GM10847 (cell line): Measurements from ENCODE around the gene GFPT1.

Experiments used
- POLR2A ChIP-seq: IDR thresholded peaks from 2 replicates; pipeline ENCODE4 v1.6.1; 2011; ENCODE audit not compliant: insufficient read length; ENCODE audit errors: extremely low read depth

Gene GFPT1

DNA sequence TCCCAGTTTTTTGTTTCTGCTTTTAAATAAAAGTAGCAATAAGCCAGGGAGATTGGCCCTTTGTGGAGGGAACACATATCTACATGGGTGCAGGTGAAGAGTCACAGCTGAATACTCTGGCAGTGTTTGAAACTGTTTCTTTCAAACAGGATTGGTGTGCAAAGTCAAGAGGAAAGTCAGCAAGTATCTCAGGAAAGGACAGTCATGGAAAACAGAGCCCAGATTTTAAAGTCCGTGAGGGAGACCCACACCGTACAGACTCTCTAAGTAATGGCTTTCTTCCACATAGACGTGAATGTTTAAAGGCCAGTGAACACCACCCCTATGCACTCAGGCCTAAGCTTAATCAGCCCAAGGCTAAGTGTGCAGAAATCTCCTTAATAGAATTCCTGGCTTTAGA lies 95.3 kb downstream of the GFPT1 start:
- TF ChIP-seq POLR2A: no peak

DNA sequence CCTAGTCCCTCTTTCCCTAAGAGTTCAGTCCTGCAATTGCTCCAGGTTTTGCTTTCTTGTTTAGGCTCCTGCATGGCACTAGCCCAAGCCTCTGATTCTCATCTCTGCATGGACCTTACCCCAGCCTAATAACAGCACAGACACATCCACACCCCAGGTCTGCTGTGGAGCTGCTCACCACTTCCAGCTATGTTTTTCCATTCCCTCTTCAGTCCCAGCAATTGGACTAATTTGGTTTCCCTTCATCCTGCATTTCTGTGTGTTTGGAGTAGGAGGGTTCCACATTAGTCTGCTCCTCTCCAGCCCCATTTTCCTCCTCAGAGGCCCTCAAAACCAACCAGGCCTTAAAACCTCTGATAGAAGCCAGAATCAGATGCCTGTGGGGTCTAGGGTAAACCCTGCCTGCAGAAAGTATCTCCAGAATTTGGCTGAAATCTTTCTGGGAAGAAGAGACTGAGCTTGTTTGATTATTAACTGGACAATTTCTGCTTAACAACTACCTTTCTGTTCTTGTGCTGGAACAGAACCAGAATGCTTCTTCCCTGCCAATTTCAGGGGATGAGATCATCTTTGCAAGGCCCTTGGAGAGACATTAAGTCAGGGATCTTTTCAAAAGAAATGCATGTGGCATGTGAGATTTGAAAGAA lies 95.9 kb downstream of the GFPT1 start:
- no peak for TF ChIP-seq POLR2A

DNA sequence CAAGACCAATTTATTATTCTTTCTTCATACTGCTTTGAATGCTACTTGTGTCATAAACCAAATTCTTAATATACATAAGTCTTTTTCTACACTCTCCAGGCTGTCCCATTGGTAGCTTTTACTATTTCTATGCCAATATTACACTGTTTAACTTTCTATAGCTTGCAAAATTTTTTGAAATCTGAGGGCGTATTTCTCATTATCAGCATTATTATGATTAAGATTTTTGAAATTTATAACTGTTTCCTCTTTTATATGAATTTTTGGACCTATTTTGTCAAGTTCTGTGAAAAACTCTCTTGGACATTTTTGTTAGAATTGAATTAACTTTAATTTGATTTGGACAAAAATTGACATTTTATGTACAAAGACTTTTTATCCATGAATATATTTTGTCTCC lies 98.6 kb downstream of the GFPT1 start:
- no peak for TF ChIP-seq POLR2A

DNA sequence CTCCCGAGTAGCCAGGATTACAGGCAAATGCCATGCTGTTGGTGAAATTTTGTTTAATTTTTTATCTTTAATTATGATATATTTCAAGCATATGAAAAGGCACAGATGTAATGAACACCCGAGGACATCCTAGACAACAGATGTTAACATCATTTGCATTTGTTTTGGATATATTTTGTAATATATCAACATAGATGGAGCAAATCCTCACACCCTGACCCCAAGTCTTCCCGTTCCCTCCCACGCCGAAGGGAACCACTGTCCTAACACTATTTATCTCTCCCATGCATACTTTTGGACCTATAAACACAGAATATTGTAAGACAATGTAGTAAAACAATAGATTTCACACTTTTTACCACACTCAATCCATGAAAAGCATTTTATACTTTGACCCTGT lies 99.5 kb downstream of the GFPT1 start:
- no peak for TF ChIP-seq POLR2A

DNA sequence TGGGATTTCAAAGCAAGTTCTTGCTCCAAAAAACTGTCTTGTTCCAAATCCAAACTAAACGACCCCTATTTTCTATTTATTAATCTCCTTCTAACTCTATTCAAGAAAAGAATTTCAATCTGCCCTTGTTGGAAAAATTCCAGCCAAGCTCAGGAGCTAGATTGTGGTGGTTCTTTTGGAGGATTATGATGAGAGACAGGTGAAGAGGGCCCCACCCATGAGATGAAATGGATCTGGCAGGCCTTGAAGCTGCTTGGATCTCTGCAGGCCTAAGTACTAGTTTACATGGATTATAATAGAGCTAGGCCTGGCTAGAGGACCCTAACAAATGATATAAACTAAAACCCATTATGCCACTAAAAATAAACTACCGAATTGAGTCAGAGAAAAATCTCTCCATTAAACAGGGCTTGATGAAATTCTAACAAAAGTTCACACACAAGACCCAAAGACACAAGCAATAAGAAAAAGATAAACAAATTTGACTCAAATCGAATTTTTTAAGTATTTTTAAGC lies 101.6 kb downstream of the GFPT1 start:
- TF ChIP-seq POLR2A: no peak

DNA sequence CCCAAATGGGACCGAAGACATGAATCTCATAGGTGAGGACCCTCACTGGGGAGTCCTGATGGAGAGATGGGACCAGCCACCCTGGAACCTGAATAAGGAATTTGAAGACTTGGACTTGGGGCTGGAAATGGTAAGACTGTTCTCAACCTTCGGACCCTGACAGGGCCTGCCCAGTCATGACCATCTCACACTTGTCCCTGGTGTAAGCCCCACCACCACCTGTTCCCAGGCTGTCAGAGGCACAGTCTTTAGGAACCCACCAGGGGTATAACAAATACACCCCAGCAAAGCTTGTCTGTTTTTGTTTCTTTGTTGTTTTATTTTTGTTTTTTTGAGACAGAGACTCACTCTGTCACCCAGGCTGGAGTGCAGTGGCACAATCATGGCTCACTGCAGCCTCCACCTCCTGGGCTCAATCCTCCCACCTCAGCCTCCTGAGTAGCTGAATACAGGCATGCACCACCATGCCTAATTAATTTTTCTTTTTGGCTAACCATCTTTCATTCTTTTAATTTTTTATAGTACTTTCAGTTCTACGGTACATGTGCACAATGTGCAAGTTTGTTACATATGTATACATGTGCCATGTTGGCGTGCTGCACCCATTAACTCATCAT lies 106.1 kb downstream of the GFPT1 start:
- TF ChIP-seq POLR2A: no peak

DNA sequence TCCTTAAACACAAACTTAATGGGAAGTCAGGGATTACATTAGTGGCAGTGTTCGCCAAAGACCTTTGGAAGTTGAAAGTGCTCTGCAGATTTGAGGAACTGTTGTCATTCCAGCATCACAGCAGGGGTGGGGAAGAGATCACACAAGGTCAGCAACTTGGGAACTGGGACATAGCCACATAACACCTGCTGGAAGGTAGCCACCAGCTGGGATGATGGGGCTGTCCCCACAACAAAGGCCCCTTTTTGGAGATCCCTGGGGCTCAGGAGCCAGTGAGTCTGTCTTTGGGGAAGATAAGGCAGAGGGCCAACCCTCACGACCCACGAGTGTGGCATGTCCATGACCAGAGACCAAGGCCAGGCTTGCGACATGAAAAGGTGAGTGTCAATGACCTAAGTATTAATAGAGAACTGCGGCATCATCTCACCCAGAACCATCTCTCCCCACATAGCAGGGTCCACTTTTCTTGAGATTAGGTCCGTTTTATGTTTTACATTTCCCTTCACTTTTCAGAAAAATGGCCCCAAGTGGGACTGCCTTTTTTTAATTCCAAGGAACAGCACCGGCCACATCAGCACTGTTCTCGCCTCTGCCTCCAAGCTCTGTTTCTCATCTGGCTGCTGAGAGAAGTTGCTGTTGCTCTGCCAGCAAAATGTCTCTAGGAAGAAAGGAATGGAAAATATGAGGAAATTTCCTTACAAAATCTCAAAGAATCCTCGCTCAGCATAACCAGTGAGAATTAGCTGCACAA lies 106.9 kb downstream of the GFPT1 start:
- TF ChIP-seq POLR2A: no peak

DNA sequence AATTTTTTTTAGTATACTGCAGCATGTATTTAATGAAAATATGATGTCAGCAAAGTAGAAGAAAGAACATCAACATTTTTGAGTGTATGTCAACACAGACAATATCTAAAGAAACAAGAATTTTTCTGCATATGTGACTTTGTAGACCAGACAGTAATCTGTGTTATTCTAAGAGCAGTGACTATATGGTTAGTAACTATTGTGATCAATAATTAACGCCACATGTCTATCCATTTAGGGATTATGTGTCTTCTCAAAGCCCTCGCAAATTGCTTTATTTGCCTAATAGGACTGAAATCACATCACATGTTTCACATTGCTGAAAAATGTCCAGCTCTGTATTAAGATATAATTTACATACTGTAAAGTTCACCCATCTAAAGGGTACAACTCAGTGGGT lies 107.8 kb downstream of the GFPT1 start:
- TF ChIP-seq POLR2A: no peak

DNA sequence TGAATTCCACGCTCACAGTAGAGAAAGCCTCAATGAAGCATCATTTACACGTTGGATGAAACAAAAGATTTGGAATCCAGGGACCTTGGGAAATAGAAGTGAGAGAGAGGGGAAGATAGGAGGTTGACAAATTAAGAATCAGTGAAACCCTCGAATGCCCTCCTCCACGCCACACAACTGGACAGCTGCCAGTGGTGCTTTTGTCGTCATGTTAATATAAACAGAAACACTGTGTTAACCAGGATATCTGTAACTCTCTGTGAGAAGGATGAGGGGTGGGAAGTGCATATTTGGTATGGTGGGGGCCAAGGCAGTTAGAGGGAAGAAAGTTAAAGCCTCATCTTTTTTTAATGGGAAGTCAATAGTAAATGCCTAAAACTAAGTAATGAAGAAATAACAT lies 108.7 kb downstream of the GFPT1 start:
- no peak for TF ChIP-seq POLR2A

DNA sequence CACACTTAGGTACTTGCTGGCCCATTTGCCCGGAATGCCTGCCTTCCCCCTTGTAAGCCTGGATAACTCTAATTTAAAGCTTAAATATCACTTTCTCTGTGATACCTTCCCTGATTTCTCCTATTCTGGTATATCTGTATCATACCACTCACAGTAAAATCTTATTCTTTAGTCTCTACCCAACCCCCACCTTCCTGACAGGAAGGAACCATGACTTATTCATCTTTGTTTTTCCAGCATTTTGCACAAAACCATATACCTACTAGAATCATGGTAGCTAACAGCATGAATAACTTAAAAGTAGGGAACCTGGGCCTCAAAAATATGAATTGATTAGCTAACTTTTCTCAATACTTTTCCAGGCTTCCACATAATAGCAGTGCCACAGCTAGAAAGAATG lies 111.5 kb downstream of the GFPT1 start:
- no peak for TF ChIP-seq POLR2A

DNA sequence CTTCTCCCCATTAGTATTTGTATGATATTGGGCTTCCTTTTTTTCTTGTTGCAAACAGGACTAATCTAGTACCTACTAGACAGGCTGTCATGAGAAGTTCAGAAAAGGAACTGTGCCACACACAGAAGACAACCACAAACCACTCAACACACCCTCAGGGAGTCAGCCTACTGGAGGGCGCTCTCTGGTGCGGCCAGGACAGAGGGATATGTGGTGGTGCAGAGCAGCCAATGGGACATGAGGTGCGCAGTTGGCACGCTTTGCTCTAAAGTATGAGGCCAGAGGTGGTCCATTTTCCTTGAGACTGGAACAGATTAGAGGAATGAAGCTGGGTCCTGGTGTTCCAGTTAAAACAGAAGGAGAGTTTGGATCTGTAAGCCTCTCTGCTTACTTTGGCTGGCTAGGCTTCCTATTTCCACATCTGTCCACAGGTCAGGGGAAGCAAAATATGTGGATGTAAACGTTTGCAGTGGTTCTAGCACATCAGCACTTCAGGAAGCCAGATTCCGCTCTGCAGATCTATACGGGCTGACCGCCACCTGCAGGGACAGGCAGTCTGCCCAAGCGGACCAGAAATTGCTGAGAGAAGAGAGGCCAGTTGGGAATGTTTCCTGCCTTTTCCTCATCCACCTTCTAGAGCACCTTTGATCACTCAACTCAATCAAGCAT lies 114.1 kb downstream of the GFPT1 start:
- no peak for TF ChIP-seq POLR2A

DNA sequence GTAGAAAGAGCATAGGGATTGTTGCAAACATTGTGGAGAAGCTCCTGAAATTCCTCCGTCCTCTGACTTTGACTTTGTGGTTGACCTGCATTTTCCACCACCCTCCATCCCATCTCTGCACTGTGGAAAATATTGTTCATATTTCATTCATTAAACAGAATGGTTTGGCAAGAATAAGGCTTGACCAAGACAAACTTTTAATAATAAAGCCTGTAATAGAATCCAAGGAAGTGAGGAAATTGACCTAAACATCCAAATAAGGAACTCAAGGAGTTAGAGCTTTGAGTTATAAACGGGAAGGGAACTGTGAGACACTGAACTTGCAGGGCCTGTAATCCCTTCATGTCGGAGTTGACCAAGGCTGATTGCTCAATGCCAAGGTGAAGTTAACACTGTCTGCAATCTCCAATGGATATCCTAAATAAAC lies 115.2 kb downstream of the GFPT1 start:
- TF ChIP-seq POLR2A: no peak
